Right atrium auricular region (tissue), 2 donors: ENCODE data around the gene SCNN1G. TPM values are rescaled to one million over a fixed set of nuclear protein-coding genes. Genes with fewer than 3 reads are reported as not detected.

Experiments used
- DNase-seq: peaks from one replicate; pipeline ENCODE4 v3.0.0-alpha.2; 2019; ENCODE audit warnings: low spot score
- H3K27ac ChIP-seq, 2 donors: fragments of 200-600 bp; sonication (generic); 1 replicate in 1 of 2; 2 replicates in 1 of 2; pipeline ENCODE4 v1.5.1; 2016 to 2019
- H3K27me3 ChIP-seq, 2 donors: fragments of 200-600 bp; sonication (generic); one replicate each; pipeline versions ENCODE4 v1.5.1 to v1.6.0; 2017 to 2019
- H3K36me3 ChIP-seq: fragments of 200-600 bp; sonication (generic); one replicate; pipeline ENCODE4 v1.5.1; 2016
- H3K4me1 ChIP-seq, 2 donors: fragments of 200-600 bp; sonication (generic); one replicate each; pipeline versions ENCODE4 v1.5.1 to v1.6.0; 2017 to 2019
- H3K4me3 ChIP-seq, 2 donors: fragments of 200-600 bp; sonication (generic); 1 replicate in 1 of 2; 2 replicates in 1 of 2; pipeline ENCODE4 v1.5.1; 2017 to 2019; ENCODE audit warnings: mild to moderate bottlenecking in 1 of 2, moderate library complexity in 1 of 2
- H3K9me3 ChIP-seq, 2 donors: fragments of 200-600 bp; sonication (generic); one replicate each; pipeline ENCODE4 v1.5.1; 2019
- total RNA-seq, 2 donors: library from RNA; depleted of rRNA; stranded (reverse); fragments of >200 nt; gene quantifications; one replicate each; pipeline ENCODE4 v1.1.0, GENCODE V29; 2016
- TF ChIP-seq, protein P1 (sequence below), 2 donors: fragments of 200-600 bp; sonication (generic); IDR thresholded peaks; one replicate each; pipeline ENCODE4 v1.5.1; 2019; ENCODE audit warnings: antibody characterized with exemption in 2 of 2

Gene SCNN1G
- total RNA-seq, 2 donors from 2014 or later = not detected

DNA sequence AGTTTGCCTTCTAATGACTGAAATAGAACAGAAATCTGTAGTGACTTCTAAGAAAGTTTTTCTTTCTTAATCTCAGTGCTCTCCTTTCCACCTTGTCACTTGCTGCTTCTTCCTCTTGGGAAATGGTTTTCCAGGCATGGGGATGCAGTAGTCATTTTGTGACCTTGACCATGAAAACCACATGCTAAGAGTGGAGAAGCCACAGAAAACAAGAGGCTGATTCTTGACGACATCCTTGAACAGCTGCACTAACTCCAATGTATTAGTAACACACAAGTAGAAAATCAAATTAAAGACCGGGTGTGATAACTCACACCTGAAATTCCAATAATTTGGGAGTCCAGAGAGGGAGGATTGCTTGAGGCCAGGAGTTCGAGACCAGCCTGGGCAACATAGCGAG, 17.8 kb upstream of the SCNN1G start:
- no peak for DNase-seq
- H3K4me1 ChIP-seq = no peaks in the 10 kb centered on the region
- no peak overlapping the region for H3K27ac ChIP-seq
- TF ChIP-seq, protein P1, sequence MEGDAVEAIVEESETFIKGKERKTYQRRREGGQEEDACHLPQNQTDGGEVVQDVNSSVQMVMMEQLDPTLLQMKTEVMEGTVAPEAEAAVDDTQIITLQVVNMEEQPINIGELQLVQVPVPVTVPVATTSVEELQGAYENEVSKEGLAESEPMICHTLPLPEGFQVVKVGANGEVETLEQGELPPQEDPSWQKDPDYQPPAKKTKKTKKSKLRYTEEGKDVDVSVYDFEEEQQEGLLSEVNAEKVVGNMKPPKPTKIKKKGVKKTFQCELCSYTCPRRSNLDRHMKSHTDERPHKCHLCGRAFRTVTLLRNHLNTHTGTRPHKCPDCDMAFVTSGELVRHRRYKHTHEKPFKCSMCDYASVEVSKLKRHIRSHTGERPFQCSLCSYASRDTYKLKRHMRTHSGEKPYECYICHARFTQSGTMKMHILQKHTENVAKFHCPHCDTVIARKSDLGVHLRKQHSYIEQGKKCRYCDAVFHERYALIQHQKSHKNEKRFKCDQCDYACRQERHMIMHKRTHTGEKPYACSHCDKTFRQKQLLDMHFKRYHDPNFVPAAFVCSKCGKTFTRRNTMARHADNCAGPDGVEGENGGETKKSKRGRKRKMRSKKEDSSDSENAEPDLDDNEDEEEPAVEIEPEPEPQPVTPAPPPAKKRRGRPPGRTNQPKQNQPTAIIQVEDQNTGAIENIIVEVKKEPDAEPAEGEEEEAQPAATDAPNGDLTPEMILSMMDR (IDR thresholded peaks at IDR 0.05) = no peak
- no peaks in the 10 kb centered on the region for H3K27me3 ChIP-seq
- no peak overlapping the region for H3K4me3 ChIP-seq
- peaks cover 0 to 10% of the 10 kb centered on the region in 2 donors for H3K9me3 ChIP-seq
- no peaks in the 10 kb centered on the region for H3K36me3 ChIP-seq

DNA sequence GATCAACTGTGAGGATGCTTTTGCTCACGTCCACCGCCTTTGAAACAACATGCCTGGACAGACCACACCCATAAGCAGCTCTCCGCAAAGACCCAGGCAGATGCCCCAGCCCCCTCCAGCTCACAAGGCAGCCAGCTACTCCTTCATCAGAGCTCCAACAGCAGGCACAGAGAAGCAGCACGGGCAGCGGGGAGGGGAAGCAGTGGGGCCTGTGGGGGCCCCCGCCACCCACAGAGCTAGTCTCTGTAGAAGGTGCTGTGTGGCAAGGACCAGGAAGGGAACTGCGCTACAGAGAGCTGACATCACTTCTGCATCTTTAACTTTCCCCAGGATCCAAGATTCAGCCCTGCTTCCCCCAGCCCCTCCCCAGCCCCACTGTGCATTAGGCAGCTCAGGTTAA, 10.0 kb upstream of the SCNN1G start:
- H3K4me1 ChIP-seq = no peaks in the 10 kb centered on the region
- no peaks in the 10 kb centered on the region for H3K27me3 ChIP-seq
- H3K27ac ChIP-seq = no peak overlapping the region
- H3K36me3 ChIP-seq = no peaks in the 10 kb centered on the region
- TF ChIP-seq, protein P1 (IDR thresholded peaks at IDR 0.05) = no peak
- H3K4me3 ChIP-seq = no peak overlapping the region
- DNase-seq = no peak
- no peaks in the 10 kb centered on the region for H3K9me3 ChIP-seq

DNA sequence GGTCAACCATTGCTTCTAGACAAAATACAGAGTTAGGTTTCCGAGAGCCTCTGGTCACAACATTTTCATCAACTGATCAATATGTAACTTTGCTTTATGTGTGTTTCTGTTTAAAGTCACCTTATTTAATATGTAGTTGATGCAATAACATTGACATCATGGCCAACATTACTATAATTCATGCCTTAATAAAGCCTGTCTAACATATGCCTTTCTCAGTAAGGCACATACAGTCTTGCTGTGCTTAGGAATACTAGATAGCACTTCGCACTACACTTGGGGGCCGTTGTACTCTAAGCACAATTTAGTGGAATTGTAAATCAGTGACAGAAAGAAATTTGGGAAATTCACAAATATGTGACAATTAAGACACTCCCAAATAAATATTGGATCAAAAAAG, 9.6 kb upstream of the SCNN1G start:
- H3K4me1 ChIP-seq = no peaks in the 10 kb centered on the region
- H3K9me3 ChIP-seq = no peaks in the 10 kb centered on the region
- no peaks in the 10 kb centered on the region for H3K27me3 ChIP-seq
- no peak overlapping the region for H3K27ac ChIP-seq
- no peak overlapping the region for H3K4me3 ChIP-seq
- no peaks in the 10 kb centered on the region for H3K36me3 ChIP-seq
- TF ChIP-seq, protein P1 (IDR thresholded peaks at IDR 0.05) = no peak
- no peak for DNase-seq

DNA sequence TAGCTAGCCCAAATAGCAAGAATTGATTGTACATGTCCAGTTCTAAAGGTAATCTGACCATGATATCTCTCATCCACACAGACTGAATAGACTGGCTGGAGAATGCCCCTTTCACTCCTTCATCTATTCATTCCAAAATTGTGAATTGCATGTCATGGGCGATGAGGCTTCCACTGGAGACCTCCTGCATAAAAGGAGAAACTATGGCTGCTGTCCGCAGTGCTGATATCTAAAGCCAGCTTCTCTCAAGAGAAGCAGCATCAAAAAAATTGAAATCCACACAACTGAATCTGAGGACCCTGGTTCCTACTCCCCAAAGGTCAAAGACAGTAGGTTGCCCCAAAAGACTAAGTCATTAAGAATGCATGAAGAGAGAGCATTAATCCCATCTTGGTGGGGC, 7.9 kb upstream of the SCNN1G start:
- no peak for DNase-seq
- H3K27me3 ChIP-seq = no peaks in the 10 kb centered on the region
- no peak overlapping the region for H3K27ac ChIP-seq
- no peaks in the 10 kb centered on the region for H3K9me3 ChIP-seq
- no peak overlapping the region for H3K4me3 ChIP-seq
- H3K36me3 ChIP-seq = no peaks in the 10 kb centered on the region
- no peaks in the 10 kb centered on the region for H3K4me1 ChIP-seq
- TF ChIP-seq, protein P1 (IDR thresholded peaks at IDR 0.05) = no peak

DNA sequence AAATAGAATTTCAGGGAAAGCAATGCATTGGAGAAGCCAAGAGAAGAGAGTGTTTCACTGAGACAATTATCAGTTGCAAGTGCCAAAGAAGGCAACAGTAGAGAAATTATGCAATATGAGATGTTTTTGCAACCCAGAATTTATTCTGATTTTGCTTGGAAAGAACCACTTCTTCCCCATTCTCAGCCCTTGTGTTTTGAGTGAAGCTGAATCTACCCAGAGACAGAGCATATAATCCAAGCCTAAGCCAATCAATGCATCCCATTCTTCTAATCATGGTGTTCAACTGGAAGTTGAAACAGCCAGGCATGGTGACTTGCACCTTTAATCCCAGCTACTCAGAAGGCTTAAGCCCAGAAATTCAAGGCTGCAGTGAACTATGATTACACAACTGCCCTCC, 6.9 kb upstream of the SCNN1G start:
- no peaks in the 10 kb centered on the region for H3K9me3 ChIP-seq
- no peak for DNase-seq
- TF ChIP-seq, protein P1 (IDR thresholded peaks at IDR 0.05) = no peak
- H3K27me3 ChIP-seq = no peaks in the 10 kb centered on the region
- no peak overlapping the region for H3K27ac ChIP-seq
- H3K4me3 ChIP-seq = no peak overlapping the region
- H3K4me1 ChIP-seq = no peaks in the 10 kb centered on the region
- H3K36me3 ChIP-seq = no peaks in the 10 kb centered on the region

DNA sequence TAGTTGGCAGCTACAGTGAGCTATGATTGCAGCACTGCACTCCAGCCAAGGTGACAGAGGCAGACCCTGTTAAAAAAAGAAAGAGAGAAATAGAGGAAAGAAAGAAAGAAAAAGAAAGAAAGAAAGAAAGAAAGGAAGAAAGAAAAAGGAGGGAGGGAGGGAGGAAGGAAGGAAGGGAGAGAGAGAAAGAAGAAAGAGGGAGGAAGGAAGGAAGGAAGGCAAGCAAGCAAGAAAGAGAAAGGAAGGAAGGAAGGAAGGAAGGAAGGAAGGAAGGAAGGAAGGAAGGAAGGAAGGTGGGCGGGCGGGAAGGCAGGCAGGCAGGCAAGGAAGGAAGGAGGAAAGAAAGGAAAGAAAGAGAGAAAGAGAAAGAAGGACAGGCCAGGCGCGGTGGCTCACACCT, 1.0 kb upstream of the SCNN1G start:
- TF ChIP-seq, protein P1 (IDR thresholded peaks at IDR 0.05) = no peak
- peaks cover 0 to 22% of the 10 kb centered on the region in 2 donors for H3K4me1 ChIP-seq
- no peak for DNase-seq
- peaks cover 6 to 13% of the 10 kb centered on the region in 2 donors for H3K27me3 ChIP-seq
- H3K9me3 ChIP-seq = no peaks in the 10 kb centered on the region
- no peaks in the 10 kb centered on the region for H3K36me3 ChIP-seq
- H3K4me3 ChIP-seq = no peak overlapping the region
- H3K27ac ChIP-seq = no peak overlapping the region
